Right cardiac atrium (tissue), 5 donors: ENCODE results near the gene PPP1R9B. TPM values are rescaled to one million over a fixed set of nuclear protein-coding genes. Genes with fewer than 3 reads are reported as not detected.

Experiments used
- ATAC-seq, 2 donors: fragments of 200-7000 bp; cut with Tn5 transposase; one replicate each; pipeline versions ENCODE4 v1.8.0 to v1.9.1; 2020; ENCODE audit warnings: moderate library complexity in 2 of 2, mild to moderate bottlenecking in 1 of 2
- DNase-seq, 3 donors: peaks; one replicate each; pipeline ENCODE4 v3.0.0-alpha.2; 2020
- H3K27ac ChIP-seq: one replicate; pipeline ENCODE4 v1.5.1; 2013; ENCODE audit warnings: mild to moderate bottlenecking, low read length, control low read depth, moderate library complexity
- H3K27me3 ChIP-seq: one replicate; pipeline ENCODE4 v1.6.1; 2013; ENCODE audit not compliant: control insufficient read depth, insufficient read depth
- H3K4me1 ChIP-seq: one replicate; pipeline ENCODE4 v1.6.1; 2013; ENCODE audit warnings: low read length; ENCODE audit not compliant: control insufficient read depth, insufficient read depth
- H3K4me3 ChIP-seq: one replicate; pipeline ENCODE4 v1.5.1; 2013; ENCODE audit warnings: low read length, control low read depth
- H3K9me3 ChIP-seq: one replicate; pipeline ENCODE4 v1.6.1; 2013; ENCODE audit warnings: low read length; ENCODE audit not compliant: control insufficient read depth
- WGBS: extraction: QIAGEN DNeasy Blood & Tissue Kit; methylation state at CpG from one replicate; pipeline ENCODE4 v1.1.7; 2013; 5-methylcytosine and 5-hydroxymethylcytosine counted together
- intact Hi-C, 4 donors: fragments of 100-400 bp; cut with DNase I; formaldehyde crosslinking; loops; one replicate each; pipeline versions ENCODE4 v1.11.0 to v1.14.0; 2022 to 2023
- polyA plus RNA-seq: library from polyadenylated mRNA; stranded (reverse); fragments of 200-250 nt; gene quantifications from one replicate; pipeline ENCODE4 v1.2.3, GENCODE V29; 2013
- total RNA-seq, 4 donors: library from RNA; stranded (reverse); fragmentation: NEBNext Ultra II Directional; extraction: Animal tissue kit (Norgen Biotek cat#: 25700); gene quantifications; one replicate each; pipeline ENCODE4 v1.2.1, GENCODE V29; 2021
- donor health status: healthy with polysubstance abuse.
- donor health status: DM: no; HTN: yes; CAD: no.
- donor health status: DM: no; HTN: no; CAD: no.
- donor health status: DM: no; HTN: yes; CAD: no; lungs with severe emphysema.
- donor health status: DM: yes; HTN: yes; CAD: no.

PPP1R9B gene
- total and polyA plus RNA-seq, 5 donors = 26.5 to 40.7 (median 34.4) TPM

DNA sequence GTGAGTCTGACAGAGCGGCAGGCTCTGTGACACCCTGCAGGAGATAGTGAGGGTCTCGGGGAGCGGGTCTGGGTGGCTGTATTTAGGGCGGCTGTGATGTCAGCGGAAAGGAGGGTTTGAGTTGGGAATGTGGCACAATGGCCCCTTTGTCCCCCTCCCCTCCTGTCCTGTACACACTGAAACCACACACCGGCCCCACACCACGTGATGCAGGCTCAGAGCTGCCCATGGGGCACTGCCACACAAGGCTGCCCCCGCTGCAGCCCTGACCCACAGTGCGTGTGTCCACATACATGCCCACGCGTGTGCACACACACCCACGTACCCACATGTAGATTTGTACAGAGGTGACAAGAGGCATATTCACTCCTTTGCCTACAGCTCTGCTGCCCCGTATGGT lies 30.7 kb upstream of the PPP1R9B start:
- no peak overlapping the region for H3K27ac ChIP-seq
- H3K4me1 ChIP-seq = peaks cover 12% of the 10 kb centered on the region
- 87% methylated on average over 13 of the region's 13 CpGs for WGBS

DNA sequence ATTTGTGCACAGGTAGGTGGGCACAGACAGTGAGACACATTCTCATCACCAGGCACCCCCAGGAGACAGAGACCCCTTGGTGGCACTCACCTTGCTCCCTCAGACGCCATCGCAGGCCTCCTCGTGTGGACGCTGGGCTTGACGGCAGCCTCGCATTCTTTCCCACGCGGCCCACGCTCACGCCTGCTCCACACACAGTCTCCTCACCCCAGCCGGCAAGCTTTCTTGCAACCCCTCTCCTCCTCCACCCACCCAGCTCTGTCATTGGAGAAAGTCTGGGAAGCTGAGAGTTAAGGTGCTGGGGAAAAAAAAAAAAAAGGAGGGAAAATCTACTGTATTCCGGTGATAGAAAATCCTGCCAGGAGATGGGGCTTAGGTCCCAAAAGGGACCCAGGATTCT lies 30.1 kb upstream of the PPP1R9B start:
- Histone ChIP-seq H3K27me3 (no peaks in the 10 kb centered on the region), H3K9me3 (no peaks in the 10 kb centered on the region), H3K4me1 (peaks cover 12% of the 10 kb centered on the region), H3K27ac (no peak overlapping the region), H3K4me3 (no peak overlapping the region)
- ATAC-seq (no peak), DNase-seq (peak; percentile 9 to 63 (median 32))
- 73% methylated on average over 12 of the region's 12 CpGs for WGBS
- intact Hi-C loops = no loop called here

More for the DNA sequence above, 30.7 kb upstream of the PPP1R9B start:
- Histone ChIP-seq H3K4me3 (no peak overlapping the region), H3K9me3 (no peaks in the 10 kb centered on the region), H3K27me3 (no peaks in the 10 kb centered on the region)
- intact Hi-C loops = no loop called here
- ATAC-seq = no peak
- DNase-seq = peak; percentile 10 to 56 (median 41)

- intact Hi-C loops = no loop called here
- ATAC-seq = no peak
- no peak overlapping the region for H3K4me3 ChIP-seq
- WGBS = 89% methylated on average over 4 of the region's 4 CpGs
- H3K9me3 ChIP-seq = no peaks in the 10 kb centered on the region
- H3K4me1 ChIP-seq = peaks cover 12% of the 10 kb centered on the region
- no peak overlapping the region for H3K27ac ChIP-seq
- H3K27me3 ChIP-seq = no peaks in the 10 kb centered on the region
- DNase-seq = peak in 2 of 3 donors; percentile 9 to 16
Observed at GRCh38 chr17:50180111-50180510, 29.6 kb upstream of the PPP1R9B start.

- H3K4me3 ChIP-seq = no peak overlapping the region
- 4% methylated on average over 22 of the region's 22 CpGs for WGBS
Observed at GRCh38 chr17:50177983-50178834, 27.7 kb upstream of the PPP1R9B start.

GRCh38 chr17:50177476-50177875 lies 27.0 kb upstream of the PPP1R9B start:
- ATAC-seq (no peak), DNase-seq (peak in 1 of 3 donors; percentile 4)
- no peak overlapping the region for H3K4me3 ChIP-seq
- no peaks in the 10 kb centered on the region for H3K9me3 ChIP-seq
- WGBS = 82% methylated on average over 10 of the region's 10 CpGs
- intact Hi-C loops = no loop called here
- H3K4me1 ChIP-seq = peaks cover 17% of the 10 kb centered on the region
- peak overlapping the region; percentile 46 for H3K27ac ChIP-seq
- H3K27me3 ChIP-seq = no peaks in the 10 kb centered on the region

More at GRCh38 chr17:50177983-50178834, 27.7 kb upstream of the PPP1R9B start:
- ATAC-seq = peak; percentile 82 to 87
- intact Hi-C loops = no loop called here
- Histone ChIP-seq H3K4me1 (peaks cover 15% of the 10 kb centered on the region), H3K27me3 (no peaks in the 10 kb centered on the region), H3K27ac (peak overlapping the region; percentile 46), H3K9me3 (no peaks in the 10 kb centered on the region)
- DNase-seq = peak; percentile 78 to 92 (median 90)

GRCh38 chr17:50176559-50177357 lies 26.3 kb upstream of the PPP1R9B start:
- peaks cover 17% of the 10 kb centered on the region for H3K4me1 ChIP-seq
- ATAC-seq = no peak
- no peak overlapping the region for H3K4me3 ChIP-seq
- no peaks in the 10 kb centered on the region for H3K9me3 ChIP-seq
- DNase-seq = peak; percentile 16 to 59 (median 55)
- intact Hi-C loops = no loop called here
- 79% methylated on average over 20 of the region's 20 CpGs for WGBS
- H3K27ac ChIP-seq = no peak overlapping the region
- H3K27me3 ChIP-seq = no peaks in the 10 kb centered on the region

GRCh38 chr17:50175035-50175807 lies 24.7 kb upstream of the PPP1R9B start:
- Histone ChIP-seq H3K9me3 (no peaks in the 10 kb centered on the region), H3K27me3 (no peaks in the 10 kb centered on the region), H3K4me3 (no peak overlapping the region), H3K27ac (no peak overlapping the region), H3K4me1 (peaks cover 17% of the 10 kb centered on the region)
- peak; percentile 11 to 62 (median 55) for DNase-seq
- intact Hi-C loops = no loop called here
- ATAC-seq = no peak
- WGBS = 89% methylated on average over 16 of the region's 16 CpGs

DNA sequence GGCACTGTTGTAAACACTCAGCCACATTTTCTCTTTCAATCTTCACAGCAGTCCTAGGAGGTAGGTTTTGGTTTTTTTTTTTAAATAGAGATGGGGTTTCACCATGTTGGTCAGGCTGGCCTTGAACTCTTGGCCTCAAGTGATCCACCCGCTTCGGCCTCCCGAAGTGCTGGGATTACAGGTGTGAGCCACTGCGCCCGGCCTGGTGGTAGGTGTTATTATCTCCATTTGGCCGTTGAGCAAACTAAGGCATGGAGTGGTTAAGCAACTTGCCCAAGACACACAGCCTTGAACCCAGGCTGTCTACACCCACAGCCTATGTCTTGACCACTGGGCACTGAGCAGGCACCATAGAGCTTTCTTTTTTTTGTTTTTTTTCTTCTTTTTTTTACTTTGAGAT lies 24.0 kb upstream of the PPP1R9B start:
- Histone ChIP-seq H3K4me3 (no peak overlapping the region), H3K27ac (no peak overlapping the region), H3K4me1 (peaks cover 17% of the 10 kb centered on the region), H3K27me3 (no peaks in the 10 kb centered on the region), H3K9me3 (no peaks in the 10 kb centered on the region)
- intact Hi-C loops = no loop called here
- peak; percentile 4 to 48 (median 41) for DNase-seq
- WGBS = 78% methylated on average over 6 of the region's 6 CpGs
- no peak for ATAC-seq

GRCh38 chr17:50173335-50173941 lies 23.0 kb upstream of the PPP1R9B start:
- peak; percentile 7 to 43 for ATAC-seq
- no peaks in the 10 kb centered on the region for H3K9me3 ChIP-seq
- H3K27ac ChIP-seq = peak overlapping the region; percentile 68
- intact Hi-C loops = no loop called here
- DNase-seq = peak; percentile 55 to 75 (median 69)
- H3K4me1 ChIP-seq = peaks cover 17% of the 10 kb centered on the region
- H3K4me3 ChIP-seq = no peak overlapping the region
- H3K27me3 ChIP-seq = no peaks in the 10 kb centered on the region
- WGBS = 30% methylated on average over 10 of the region's 10 CpGs

DNA sequence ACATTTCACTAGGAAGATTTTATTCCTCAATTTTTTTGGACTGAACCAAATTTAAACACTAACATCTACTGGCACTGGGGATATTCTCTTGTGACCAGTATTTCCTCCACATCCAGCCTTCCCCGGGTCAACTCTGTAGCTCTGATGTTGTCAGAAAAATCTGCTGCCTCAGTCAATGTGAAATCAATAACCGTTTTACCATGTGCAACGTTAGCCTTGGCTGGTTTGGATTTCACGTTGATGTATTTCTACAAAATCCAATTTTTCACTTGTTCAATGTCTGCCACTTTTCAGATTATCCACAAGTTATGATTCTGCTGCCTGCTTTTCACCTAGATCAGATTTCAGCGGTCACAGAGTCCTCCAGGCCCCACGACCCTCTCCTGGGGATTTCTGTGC lies 22.5 kb upstream of the PPP1R9B start:
- Histone ChIP-seq H3K27me3 (no peaks in the 10 kb centered on the region), H3K27ac (peak overlapping the region; percentile 68), H3K4me1 (peaks cover 17% of the 10 kb centered on the region), H3K9me3 (no peaks in the 10 kb centered on the region), H3K4me3 (no peak overlapping the region)
- intact Hi-C loops = no loop called here
- WGBS = 58% methylated on average over 6 of the region's 6 CpGs
- DNase-seq (no peak), ATAC-seq (no peak)
